B cell (primary cell): Measurements from ENCODE around the gene POU2AF1. TPM values are rescaled to one million over a fixed set of nuclear protein-coding genes. Genes with fewer than 3 reads are reported as not detected.

Experiments
- ATAC-seq: fragments of 200-7000 bp; cut with Tn5 transposase; one replicate; pipeline ENCODE4 v1.10.0; 2021; ENCODE audit warnings: low read depth, mild to moderate bottlenecking, moderate number of reproducible peaks, moderate library complexity
- CTCF ChIA-PET: fragments of 350-600 bp; sonication (Branson Sonifier 250); formaldehyde crosslinking; loops from one replicate; lab custom pipeline; 2021; ENCODE audit warnings: antibody characterized with exemption, inconsistent platforms; lab: Charles Lee
- POLR2A ChIA-PET: fragments of 350-600 bp; sonication (Branson Sonifier 250); formaldehyde crosslinking; loops from one replicate; lab custom pipeline; 2021; ENCODE audit warnings: antibody characterized with exemption; lab: Charles Lee
- DNase-seq: peaks from one replicate; pipeline ENCODE4 v3.0.0; 2013
- H2AFZ ChIP-seq: 2 replicates; pipeline ENCODE4 v1.6.1; 2012; ENCODE audit warnings: mild to moderate bottlenecking, low read depth, low read length; ENCODE audit not compliant: insufficient read depth, poor library complexity, severe bottlenecking
- H3K27ac ChIP-seq, 2 donors: 1 replicate in 1 of 2; 2 replicates in 1 of 2; pipeline ENCODE4 v1.5.1; 2012 to 2013; ENCODE audit warnings: low read length in 2 of 2, mild to moderate bottlenecking in 2 of 2, moderate library complexity in 1 of 2
- H3K27me3 ChIP-seq, 4 experiments: fragments of 200-600 bp in 1 of 4; sonication (generic) in 1 of 4; replicated peaks in 1 of 4; 1 replicate in 2 of 4; 2 replicates in 2 of 4; pipeline versions ENCODE4 v1.6.1 to v1.7.0; 2013 to 2016; ENCODE audit warnings: low read length in 3 of 4, mild to moderate bottlenecking in 2 of 4, mixed read lengths in 1 of 4, moderate library complexity in 1 of 4; ENCODE audit not compliant: insufficient read depth in 4 of 4, control insufficient read depth in 3 of 4; ENCODE audit errors: control extremely low read depth in 1 of 4
- H3K36me3 ChIP-seq, 2 experiments: replicated peaks in 1 of 2; 1 replicate in 1 of 2; 2 replicates in 1 of 2; pipeline versions ENCODE4 v1.6.1 to v1.7.1; 2013; ENCODE audit warnings: low read length in 1 of 2; ENCODE audit not compliant: insufficient read depth in 2 of 2, control insufficient read depth in 1 of 2; ENCODE audit errors: control extremely low read depth in 1 of 2, extremely low read depth in 1 of 2
- H3K4me1 ChIP-seq, 2 donors: fragments of 200-600 bp in 1 of 2; sonication (generic) in 1 of 2; 1 replicate in 1 of 2; 2 replicates in 1 of 2; pipeline versions ENCODE4 v1.5.1 to v1.6.1; 2013 to 2017; ENCODE audit warnings: low read length in 2 of 2; ENCODE audit not compliant: control insufficient read depth in 2 of 2, insufficient read depth in 2 of 2
- H3K4me2 ChIP-seq: replicated peaks from 2 replicates; pipeline ENCODE3; 2012; ENCODE audit warnings: mild to moderate bottlenecking, low read depth, low read length; ENCODE audit not compliant: poor library complexity, severe bottlenecking
- H3K4me3 ChIP-seq, 5 experiments: fragments of 200-600 bp in 1 of 5; sonication (generic) in 1 of 5; 1 replicate in 3 of 5; 2 replicates in 2 of 5; pipeline versions ENCODE4 v1.5.1 to v1.7.0; 2011 to 2016; ENCODE audit warnings: low read length in 4 of 5, mild to moderate bottlenecking in 4 of 5, low read depth in 2 of 5, control low read depth in 1 of 5, moderate library complexity in 1 of 5; ENCODE audit not compliant: insufficient read depth in 1 of 5; ENCODE audit errors: control extremely low read depth in 1 of 5, extremely low read depth in 1 of 5
- H3K79me2 ChIP-seq: fragments of 200-600 bp; sonication (generic); one replicate; pipeline ENCODE4 v1.6.0; 2016; ENCODE audit warnings: low read length; ENCODE audit not compliant: control insufficient read depth, insufficient read depth
- H3K9ac ChIP-seq: fragments of 200-600 bp; sonication (generic); 2 replicates; pipeline ENCODE4 v1.6.1; 2017; ENCODE audit warnings: mild to moderate bottlenecking, low read length, moderate library complexity
- H3K9me3 ChIP-seq, 3 donors: one replicate each; pipeline versions ENCODE4 v1.6.1 to v1.7.1; 2013; ENCODE audit warnings: low read length in 2 of 3; ENCODE audit not compliant: control insufficient read depth in 2 of 3, insufficient read depth in 1 of 3; ENCODE audit errors: control extremely low read depth in 1 of 3
- H4K20me1 ChIP-seq: 2 replicates; pipeline ENCODE4 v1.6.0; 2012; ENCODE audit warnings: mild to moderate bottlenecking, low read length; ENCODE audit not compliant: insufficient read depth, control insufficient read depth, poor library complexity, severe bottlenecking
- H3K27ac Mint-ChIP-seq: one replicate; pipeline ENCODE4 v1.8.0; 2021; ENCODE audit warnings: mixed read lengths
- H3K27me3 Mint-ChIP-seq: one replicate; pipeline ENCODE4 v1.8.0; 2021; ENCODE audit warnings: mixed read lengths
- H3K4me1 Mint-ChIP-seq: one replicate; pipeline ENCODE4 v1.8.0; 2021; ENCODE audit warnings: mixed read lengths
- H3K4me3 Mint-ChIP-seq: one replicate; pipeline ENCODE4 v1.8.0; 2021; ENCODE audit warnings: mixed read lengths
- H3K9me3 Mint-ChIP-seq: one replicate; pipeline ENCODE4 v1.8.0; 2022; ENCODE audit warnings: mixed read lengths; ENCODE audit not compliant: insufficient read depth
- EZH2 ChIP-seq: IDR thresholded peaks from 2 replicates; pipeline ENCODE4 v1.6.1; 2012; ENCODE audit warnings: borderline replicate concordance, low read depth, mild to moderate bottlenecking, moderate library complexity, low read length; ENCODE audit not compliant: insufficient read depth, poor library complexity, severe bottlenecking
- WGBS: methylation state at CpG from one replicate; pipeline ENCODE4 v1.1.5; 2013; ENCODE audit warnings: missing lambda C conversion rate; ENCODE audit not compliant: insufficient coverage; 5-methylcytosine and 5-hydroxymethylcytosine counted together
- intact Hi-C: fragments of 100-400 bp; cut with micrococcal nuclease; formaldehyde crosslinking; loops from one replicate; pipeline ENCODE4 v1.10.0; 2022
- polyA plus RNA-seq: library from polyadenylated mRNA; depleted of rRNA; stranded (reverse); fragments of >200 nt; gene quantifications from 2 replicates; pipeline ENCODE4 v1.2.3, GENCODE V29; 2012
- total RNA-seq, 2 donors: library from RNA; stranded (reverse); fragments of 120-200 nt in 1 of 2; gene quantifications; 1 replicate in 1 of 2; 2 replicates in 1 of 2; pipeline versions ENCODE4 v1.2.3 to v1.2.4, GENCODE V29; 2013 to 2022
- TF ChIP-seq, protein P1 (sequence below): fragments of 200-600 bp; IDR thresholded peaks from one replicate; pipeline ENCODE4 v1.8.0; 2022; ENCODE audit warnings: antibody characterized with exemption, mild to moderate bottlenecking

Gene POU2AF1
- total and polyA plus RNA-seq, 2 donors (not counting 1 experiment from before 2014, with no cell fraction given), result 308 to 407 TPM

DNA sequence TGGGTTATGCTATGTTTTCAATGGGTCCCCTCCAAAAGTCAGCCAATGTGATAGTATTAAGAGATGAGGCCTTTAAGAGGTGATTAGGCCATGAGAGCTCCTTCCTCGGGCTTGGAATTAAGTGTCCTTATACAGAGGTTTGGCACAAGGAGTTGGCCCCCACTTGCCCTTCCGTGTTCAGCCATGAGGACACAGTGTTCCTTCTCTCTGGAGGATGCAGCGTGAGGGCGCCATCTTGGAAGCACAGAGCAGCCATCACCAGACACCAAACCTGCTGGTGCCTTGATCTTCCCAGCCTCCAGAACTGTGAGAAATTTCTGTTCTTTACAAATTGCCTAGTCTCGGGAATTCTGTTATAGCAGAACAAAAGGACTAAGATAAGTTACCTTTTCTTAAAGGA, 53.8 kb downstream of the POU2AF1 start:
- no peaks in the 10 kb centered on the region for H3K9me3 Mint-ChIP-seq
- POLR2A ChIA-PET, result no interaction called here
- no peaks in the 10 kb centered on the region for H3K27me3 Mint-ChIP-seq
- Histone ChIP-seq H3K79me2 (no peaks in the 10 kb centered on the region), H3K4me3 (no peak overlapping the region), H2AFZ (no peak overlapping the region), H3K27me3 (no peaks in the 10 kb centered on the region), H3K27ac (no peak overlapping the region), H3K9ac (no peak overlapping the region), H3K4me1 (no peaks in the 10 kb centered on the region), H3K36me3 (no peaks in the 10 kb centered on the region), H3K4me2 (no peak overlapping the region), H3K9me3 (no peaks in the 10 kb centered on the region), H4K20me1 (no peaks in the 10 kb centered on the region)
- intact Hi-C loops, result no loop called here
- ATAC-seq, result no peak
- no peak overlapping the region for H3K27ac Mint-ChIP-seq
- 100% methylated on average over 3 of the region's 5 CpGs for WGBS
- TF ChIP-seq, protein P1, sequence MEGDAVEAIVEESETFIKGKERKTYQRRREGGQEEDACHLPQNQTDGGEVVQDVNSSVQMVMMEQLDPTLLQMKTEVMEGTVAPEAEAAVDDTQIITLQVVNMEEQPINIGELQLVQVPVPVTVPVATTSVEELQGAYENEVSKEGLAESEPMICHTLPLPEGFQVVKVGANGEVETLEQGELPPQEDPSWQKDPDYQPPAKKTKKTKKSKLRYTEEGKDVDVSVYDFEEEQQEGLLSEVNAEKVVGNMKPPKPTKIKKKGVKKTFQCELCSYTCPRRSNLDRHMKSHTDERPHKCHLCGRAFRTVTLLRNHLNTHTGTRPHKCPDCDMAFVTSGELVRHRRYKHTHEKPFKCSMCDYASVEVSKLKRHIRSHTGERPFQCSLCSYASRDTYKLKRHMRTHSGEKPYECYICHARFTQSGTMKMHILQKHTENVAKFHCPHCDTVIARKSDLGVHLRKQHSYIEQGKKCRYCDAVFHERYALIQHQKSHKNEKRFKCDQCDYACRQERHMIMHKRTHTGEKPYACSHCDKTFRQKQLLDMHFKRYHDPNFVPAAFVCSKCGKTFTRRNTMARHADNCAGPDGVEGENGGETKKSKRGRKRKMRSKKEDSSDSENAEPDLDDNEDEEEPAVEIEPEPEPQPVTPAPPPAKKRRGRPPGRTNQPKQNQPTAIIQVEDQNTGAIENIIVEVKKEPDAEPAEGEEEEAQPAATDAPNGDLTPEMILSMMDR, result no peak
- TF ChIP-seq EZH2, result no peak
- CTCF ChIA-PET, result interaction anchor here (0.8 to 1.2 kb wide), 2 partner anchors 98 to 104 kb away, joined by 3 read pairs; no protein-coding TSS in a partner anchor
- peaks cover 6% of the 10 kb centered on the region for H3K4me1 Mint-ChIP-seq
- no peak overlapping the region for H3K4me3 Mint-ChIP-seq
- no peak for DNase-seq

DNA sequence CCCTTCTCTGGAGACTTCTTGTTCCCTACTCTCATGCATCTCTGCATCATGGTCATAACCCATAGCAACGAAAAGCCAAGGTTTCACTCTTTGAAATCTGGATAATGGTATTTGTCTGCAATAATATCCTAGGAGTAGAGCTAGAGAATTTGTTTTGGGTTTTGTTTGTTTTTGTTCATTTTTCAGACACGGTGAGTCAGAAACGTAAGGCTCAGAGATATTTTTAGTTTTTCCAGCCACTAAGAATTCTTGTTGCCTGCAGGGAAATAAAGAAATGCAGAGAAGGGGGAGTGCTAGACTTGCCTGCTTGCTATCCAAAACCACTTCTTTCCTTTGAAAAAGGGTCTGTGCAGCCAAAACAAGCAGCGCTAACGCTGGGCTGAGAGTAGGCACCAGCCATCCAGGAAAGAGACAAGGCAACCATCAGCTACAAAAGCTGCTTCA, 54.8 kb downstream of the POU2AF1 start:
- no peaks in the 10 kb centered on the region for H3K79me2 ChIP-seq
- no peaks in the 10 kb centered on the region for H4K20me1 ChIP-seq
- ATAC-seq, result no peak
- ChIA-PET CTCF (interaction anchor here (0.8 to 1.2 kb wide), 2 partner anchors 99 to 105 kb away, joined by 3 read pairs; no protein-coding TSS in a partner anchor), POLR2A (no interaction called here)
- no peak overlapping the region for H3K4me2 ChIP-seq
- H3K36me3 ChIP-seq, result no peaks in the 10 kb centered on the region
- no peaks in the 10 kb centered on the region for H3K9me3 ChIP-seq
- no peaks in the 10 kb centered on the region for H3K4me1 ChIP-seq
- H3K27ac ChIP-seq, result no peak overlapping the region
- no peak for TF ChIP-seq EZH2
- TF ChIP-seq, protein P1, result no peak
- no peaks in the 10 kb centered on the region for H3K27me3 Mint-ChIP-seq
- H3K4me3 Mint-ChIP-seq, result no peak overlapping the region
- H3K9me3 Mint-ChIP-seq, result no peaks in the 10 kb centered on the region
- no peak overlapping the region for H2AFZ ChIP-seq
- no peak for DNase-seq
- no peak overlapping the region for H3K9ac ChIP-seq
- H3K4me1 Mint-ChIP-seq, result peaks cover 2% of the 10 kb centered on the region
- no peak overlapping the region for H3K4me3 ChIP-seq
- intact Hi-C loops, result no loop called here
- WGBS, result 96% methylated on average over 4 of the region's 5 CpGs
- no peak overlapping the region for H3K27ac Mint-ChIP-seq
- no peaks in the 10 kb centered on the region for H3K27me3 ChIP-seq
